Endothelial cell of umbilical vein (primary cell): Measurements from ENCODE around the gene SMOC2. TPM values are rescaled to one million over a fixed set of nuclear protein-coding genes. Genes with fewer than 3 reads are reported as not detected.

Experiments
- BruUV-seq: library from RNA; stranded (reverse); fragments of 400-500 nt; replicated peaks from 2 replicates; lab custom pipeline; 2021; lab: Mats Ljungman, UMichigan
- CTCF ChIA-PET: fragments of 300-600, 350-600 bp; sonication (Branson Sonifier 250); formaldehyde crosslinking; loops from one replicate; lab custom pipeline; 2021; ENCODE audit warnings: antibody characterized with exemption, inconsistent platforms; lab: Charles Lee
- POLR2A ChIA-PET: fragments of 300-600, 350-600 bp; sonication (Branson Sonifier 250); formaldehyde crosslinking; loops from one replicate; lab custom pipeline; 2021; ENCODE audit warnings: antibody characterized with exemption, inconsistent platforms; lab: Charles Lee
- DNase-seq: peaks from one replicate; pipeline ENCODE4 v3.0.0-alpha.2; 2011; ENCODE audit warnings: low read depth, low spot score
- FAIRE-seq: peaks from 2 replicates; lab custom pipeline; 2011; peaks lifted over from hg19 to GRCh38; lab: Jason Lieb, UNC
- H2AFZ ChIP-seq: 2 replicates; pipeline ENCODE4 v1.6.0; 2012; ENCODE audit warnings: low read depth, low read length, control low read depth, inconsistent platforms
- H3K27ac ChIP-seq: 2 replicates; pipeline ENCODE4 v1.5.1; 2011; ENCODE audit warnings: low read depth, mild to moderate bottlenecking, control low read depth, low read length, moderate library complexity; ENCODE audit not compliant: insufficient read depth
- H3K27me3 ChIP-seq, 2 experiments: 2 replicates each; pipeline versions ENCODE4 v1.6.0 to v1.6.1; 2011; ENCODE audit warnings: low read length in 2 of 2, mixed read lengths in 1 of 2; ENCODE audit not compliant: control insufficient read depth in 2 of 2, insufficient read depth in 2 of 2
- H3K36me3 ChIP-seq, 2 experiments: 2 replicates in 1 of 2; 3 replicates in 1 of 2; pipeline ENCODE4 v1.5.1; 2011; ENCODE audit warnings: low read length in 2 of 2, mild to moderate bottlenecking in 1 of 2, moderate library complexity in 1 of 2; ENCODE audit not compliant: control insufficient read depth in 2 of 2, insufficient read depth in 2 of 2; ENCODE audit errors: extremely low read depth in 1 of 2
- H3K4me1 ChIP-seq: 3 replicates; pipeline ENCODE4 v1.5.1; 2011; ENCODE audit warnings: mild to moderate bottlenecking, low read length; ENCODE audit not compliant: control insufficient read depth, insufficient read depth; ENCODE audit errors: extremely low read depth
- H3K4me2 ChIP-seq: 2 replicates; pipeline ENCODE4 v1.6.1; 2011; ENCODE audit warnings: low read length, control low read depth, mixed read lengths; ENCODE audit not compliant: insufficient read depth
- H3K4me3 ChIP-seq, 3 experiments: fragments of 200-600 bp in 1 of 3; sonication (generic), shearing (Covaris generic) in 1 of 3; replicated peaks in 1 of 3; 2 replicates each; pipeline ENCODE4 v1.5.1; 2011 to 2016; ENCODE audit warnings: control low read depth in 3 of 3, low read length in 3 of 3, mild to moderate bottlenecking in 2 of 3, inconsistent platforms in 1 of 3, low read depth in 1 of 3, moderate library complexity in 1 of 3; ENCODE audit not compliant: insufficient read depth in 1 of 3
- H3K79me2 ChIP-seq: 2 replicates; pipeline ENCODE4 v1.6.0; 2012; ENCODE audit warnings: low read length, inconsistent platforms; ENCODE audit not compliant: control insufficient read depth, insufficient read depth
- H3K9ac ChIP-seq: replicated peaks from 2 replicates; pipeline ENCODE3; 2011; ENCODE audit warnings: low read length, control low read depth; ENCODE audit not compliant: insufficient read depth; ENCODE audit errors: extremely low read depth
- H3K9me1 ChIP-seq: replicated peaks from 3 replicates; pipeline ENCODE4 v1.6.0; 2011; ENCODE audit warnings: mild to moderate bottlenecking, low read length; ENCODE audit not compliant: control insufficient read depth, insufficient read depth; ENCODE audit errors: extremely low read depth
- H3K9me3 ChIP-seq: replicated peaks from 2 replicates; pipeline ENCODE4 v1.5.1; 2012; ENCODE audit warnings: low read length, inconsistent platforms; ENCODE audit not compliant: control insufficient read depth, insufficient read depth
- H4K20me1 ChIP-seq: replicated peaks from 2 replicates; pipeline ENCODE3; 2011; ENCODE audit warnings: mild to moderate bottlenecking, low read length; ENCODE audit not compliant: control insufficient read depth, insufficient read depth; ENCODE audit errors: extremely low read depth
- CTCF ChIP-seq, 2 donors: IDR thresholded peaks; 1 replicate in 1 of 2; 2 replicates in 1 of 2; pipeline ENCODE4 v1.5.1; 2011; ENCODE audit warnings: low read length in 2 of 2, mild to moderate bottlenecking in 2 of 2, moderate library complexity in 2 of 2, control low read depth in 1 of 2, inconsistent platforms in 1 of 2, low read depth in 1 of 2; ENCODE audit not compliant: insufficient read depth in 1 of 2; ENCODE audit errors: extremely low read depth in 1 of 2
- EZH2 ChIP-seq: IDR thresholded peaks from 2 replicates; pipeline ENCODE4 v1.6.1; 2012; ENCODE audit warnings: borderline replicate concordance, low read depth, mild to moderate bottlenecking, moderate library complexity, low read length, inconsistent platforms; ENCODE audit not compliant: severe bottlenecking
- FOS ChIP-seq: IDR thresholded peaks from 2 replicates; pipeline ENCODE4 v1.6.1; 2011; ENCODE audit warnings: mild to moderate bottlenecking, low read length, moderate library complexity, borderline replicate concordance; ENCODE audit not compliant: insufficient read depth
- JUN ChIP-seq: IDR thresholded peaks from 2 replicates; pipeline ENCODE4 v1.6.1; 2011; ENCODE audit warnings: borderline replicate concordance, low read depth; ENCODE audit not compliant: insufficient read length, insufficient read depth
- MAX ChIP-seq: IDR thresholded peaks from 2 replicates; pipeline ENCODE4 v1.6.1; 2011; ENCODE audit not compliant: insufficient read depth, insufficient read length
- MYC ChIP-seq: IDR thresholded peaks from one replicate; pipeline ENCODE4 v1.6.1; 2011; ENCODE audit warnings: mild to moderate bottlenecking, low read depth, low read length
- POLR2A ChIP-seq: IDR thresholded peaks from 2 replicates; pipeline ENCODE4 v1.6.1; 2012; ENCODE audit warnings: low read depth, mild to moderate bottlenecking, control low read depth, low read length
- dilution Hi-C: fragments of 300-500 bp; cut with MboI; formaldehyde crosslinking; loops from one replicate; pipeline ENCODE4 v1.15.0; 2019; ENCODE audit warnings: low sequenced_read_pairs; ENCODE audit not compliant: extremely low pct_ligation_motif_present
- intact Hi-C: fragments of 100-400 bp; cut with micrococcal nuclease; formaldehyde crosslinking; loops from one replicate; pipeline ENCODE4 v1.10.0; 2022
- polyA plus RNA-seq, 4 experiments: library from polyadenylated mRNA; depleted of rRNA in 3 of 4; stranded (reverse) in 3 of 4; unstranded in 1 of 4; fragments of >200 nt; gene quantifications; 2 replicates each; pipeline versions ENCODE4 v1.2.1 to v1.2.3, GENCODE V29; 2011 to 2012; ENCODE audit warnings: missing spikeins in 1 of 4
- total RNA-seq: library from RNA; stranded (reverse); gene quantifications from 2 replicates; pipeline ENCODE4 v1.2.3, GENCODE V29; 2021

The SMOC2 gene
- total and polyA plus RNA-seq, 2 donors (not counting 3 experiments of a cell fraction or from before 2014, with no cell fraction given): not detected

- POLR2A ChIA-PET: no interaction called here
- dilution Hi-C loops: no loop called here
- H3K27me3 ChIP-seq: no peaks in the 10 kb centered on the region
Measured at GRCh38 chr6:168468045-168468444, 27.1 kb downstream of the SMOC2 start.

More at GRCh38 chr6:168468045-168468444, 27.1 kb downstream of the SMOC2 start:
- no peak overlapping the region for H3K4me2 ChIP-seq
- H3K4me1 ChIP-seq: no peaks in the 10 kb centered on the region
- BruUV-seq: no TSS peak
- no peaks in the 10 kb centered on the region for H3K79me2 ChIP-seq
- no peak overlapping the region for H3K9ac ChIP-seq
- CTCF ChIA-PET: no interaction called here
- H3K9me1 ChIP-seq: no peaks in the 10 kb centered on the region
- no peak overlapping the region for H3K4me3 ChIP-seq
- H3K36me3 ChIP-seq: no peaks in the 10 kb centered on the region
- intact Hi-C loops: no loop called here
- FAIRE-seq (no peak), DNase-seq (no peak)
- peaks cover 2% of the 10 kb centered on the region for H3K9me3 ChIP-seq
- no peak overlapping the region for H2AFZ ChIP-seq
- H3K27ac ChIP-seq: no peak overlapping the region
- H4K20me1 ChIP-seq: no peaks in the 10 kb centered on the region
- TF ChIP-seq MAX: no peak
- TF ChIP-seq POLR2A: no peak
- no peak for TF ChIP-seq EZH2
- TF ChIP-seq FOS: no peak
- no peak for TF ChIP-seq MYC
- no peak for TF ChIP-seq JUN
- no peak for TF ChIP-seq CTCF (IDR thresholded peaks at IDR 0.05; ENCODE audit: extremely low read depth in 1 of 2, insufficient read depth in 1 of 2, low read depth in 1 of 2, low read length in 2 of 2)
